PFSK-1 (cell line): ENCODE data around the gene KCNMA1.

Source experiments
- FOXP2 ChIP-seq: optimal IDR thresholded peaks from 2 replicates; pipeline ENCODE3; 2011; ENCODE audit warnings: borderline replicate concordance, control low read depth, inconsistent platforms; ENCODE audit not compliant: insufficient read depth; ENCODE audit errors: extremely low read length, extremely low read depth
- POLR2AphosphoS5 ChIP-seq: IDR thresholded peaks from 2 replicates; pipeline ENCODE4 v1.6.1; 2012; ENCODE audit warnings: low read depth, mild to moderate bottlenecking, control low read depth, low read length, moderate library complexity
- SIN3A ChIP-seq: IDR thresholded peaks from 2 replicates; pipeline ENCODE4 v1.6.1; 2012; ENCODE audit warnings: mild to moderate bottlenecking, low read length, moderate library complexity, borderline replicate concordance; ENCODE audit not compliant: insufficient read depth
- TAF1 ChIP-seq: IDR thresholded peaks from 2 replicates; pipeline ENCODE4 v1.6.1; 2012; ENCODE audit warnings: low read length, control low read depth, borderline replicate concordance; ENCODE audit not compliant: insufficient read depth
- TF ChIP-seq, protein P1 (sequence below), 2 experiments: IDR thresholded peaks; 2 replicates each; pipeline versions ENCODE4 v1.6.1 to v1.8.0; 2011 to 2012; ENCODE audit warnings: low read depth in 2 of 2, low read length in 2 of 2, control low read depth in 1 of 2, inconsistent platforms in 1 of 2, mild to moderate bottlenecking in 1 of 2, moderate library complexity in 1 of 2; ENCODE audit not compliant: insufficient read depth in 1 of 2

KCNMA1 gene

DNA sequence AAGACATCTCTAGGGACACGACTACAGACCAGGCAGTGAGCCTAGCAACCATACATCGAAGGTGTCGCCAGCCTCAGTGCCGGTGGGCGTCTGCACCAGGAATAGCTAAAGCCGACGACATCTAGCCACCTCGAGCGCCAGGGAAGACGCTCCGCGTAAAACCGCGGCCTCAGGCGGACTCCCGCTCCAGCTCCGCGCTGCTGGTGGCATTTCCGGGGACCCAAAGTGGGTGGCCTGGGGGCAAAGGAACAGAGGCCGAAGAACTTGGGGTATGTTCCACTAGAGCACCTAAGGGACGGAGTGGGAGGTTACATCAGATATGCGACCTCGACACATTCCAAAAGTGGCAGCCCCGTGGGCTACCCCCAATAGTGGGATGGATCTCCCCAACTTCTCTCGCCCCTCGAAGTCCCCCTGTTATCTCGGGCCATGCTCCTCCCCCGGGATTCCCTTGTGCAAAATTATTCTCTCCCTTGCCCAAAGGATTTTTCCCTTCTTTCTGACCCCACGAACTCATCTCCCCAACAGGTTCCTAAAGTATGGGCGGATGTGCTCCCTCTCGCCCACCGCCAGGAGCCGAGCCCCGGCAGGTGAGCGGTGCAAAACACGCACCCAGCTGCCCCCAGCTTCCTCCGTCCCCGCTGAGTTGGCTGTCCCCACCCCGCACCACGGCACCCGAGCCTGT is 1.2 kb downstream of the KCNMA1 start:
- TF ChIP-seq POLR2AphosphoS5 (no peak), TAF1 (no peak), SIN3A (no peak), FOXP2 (no peak)
- TF ChIP-seq, protein P1, sequence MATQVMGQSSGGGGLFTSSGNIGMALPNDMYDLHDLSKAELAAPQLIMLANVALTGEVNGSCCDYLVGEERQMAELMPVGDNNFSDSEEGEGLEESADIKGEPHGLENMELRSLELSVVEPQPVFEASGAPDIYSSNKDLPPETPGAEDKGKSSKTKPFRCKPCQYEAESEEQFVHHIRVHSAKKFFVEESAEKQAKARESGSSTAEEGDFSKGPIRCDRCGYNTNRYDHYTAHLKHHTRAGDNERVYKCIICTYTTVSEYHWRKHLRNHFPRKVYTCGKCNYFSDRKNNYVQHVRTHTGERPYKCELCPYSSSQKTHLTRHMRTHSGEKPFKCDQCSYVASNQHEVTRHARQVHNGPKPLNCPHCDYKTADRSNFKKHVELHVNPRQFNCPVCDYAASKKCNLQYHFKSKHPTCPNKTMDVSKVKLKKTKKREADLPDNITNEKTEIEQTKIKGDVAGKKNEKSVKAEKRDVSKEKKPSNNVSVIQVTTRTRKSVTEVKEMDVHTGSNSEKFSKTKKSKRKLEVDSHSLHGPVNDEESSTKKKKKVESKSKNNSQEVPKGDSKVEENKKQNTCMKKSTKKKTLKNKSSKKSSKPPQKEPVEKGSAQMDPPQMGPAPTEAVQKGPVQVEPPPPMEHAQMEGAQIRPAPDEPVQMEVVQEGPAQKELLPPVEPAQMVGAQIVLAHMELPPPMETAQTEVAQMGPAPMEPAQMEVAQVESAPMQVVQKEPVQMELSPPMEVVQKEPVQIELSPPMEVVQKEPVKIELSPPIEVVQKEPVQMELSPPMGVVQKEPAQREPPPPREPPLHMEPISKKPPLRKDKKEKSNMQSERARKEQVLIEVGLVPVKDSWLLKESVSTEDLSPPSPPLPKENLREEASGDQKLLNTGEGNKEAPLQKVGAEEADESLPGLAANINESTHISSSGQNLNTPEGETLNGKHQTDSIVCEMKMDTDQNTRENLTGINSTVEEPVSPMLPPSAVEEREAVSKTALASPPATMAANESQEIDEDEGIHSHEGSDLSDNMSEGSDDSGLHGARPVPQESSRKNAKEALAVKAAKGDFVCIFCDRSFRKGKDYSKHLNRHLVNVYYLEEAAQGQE (IDR thresholded peaks at IDR 0.05; ENCODE audit: insufficient read depth in 1 of 2, low read depth in 2 of 2, low read length in 2 of 2) = no peak

DNA sequence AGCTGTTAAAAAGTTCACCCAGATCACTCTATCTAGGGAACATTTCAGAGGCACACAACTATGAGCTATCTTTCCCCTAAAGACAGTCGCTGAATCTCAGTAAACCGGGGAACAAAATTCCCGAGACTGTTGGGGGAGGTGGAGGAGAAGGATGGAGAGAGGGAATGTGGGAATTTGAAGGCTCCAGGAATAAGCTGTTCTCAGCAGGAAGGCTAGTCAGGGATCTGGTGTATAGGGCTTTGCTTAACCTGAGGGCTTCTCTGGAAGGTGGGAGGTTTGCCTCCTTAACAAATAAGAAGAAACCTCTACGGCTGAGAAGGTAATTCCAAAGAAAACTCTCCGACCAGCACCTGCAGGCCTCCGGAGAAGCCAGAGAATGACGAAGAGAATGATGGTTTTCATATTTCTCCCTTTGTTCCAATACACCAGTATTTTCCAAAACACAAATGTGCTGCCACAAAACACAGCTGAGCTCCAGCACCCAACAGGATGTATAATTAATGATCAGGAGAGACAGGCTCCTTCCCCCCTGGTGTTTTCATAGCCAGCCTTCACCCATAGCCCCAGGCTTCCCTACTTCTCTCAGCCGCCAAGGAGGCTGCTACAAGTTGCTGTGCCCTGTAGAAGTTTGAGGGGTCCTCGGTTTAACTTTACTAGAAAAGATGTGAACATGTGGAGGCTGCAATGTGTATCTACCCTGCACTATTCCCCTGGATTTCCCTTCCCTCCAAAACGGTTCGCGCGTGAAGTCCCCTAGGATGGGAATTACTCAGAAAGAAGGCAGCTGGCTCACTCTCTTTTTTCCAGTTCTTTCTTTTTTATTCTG is 2.0 kb downstream of the KCNMA1 start:
- no peak for TF ChIP-seq FOXP2
- TF ChIP-seq POLR2AphosphoS5 = no peak
- TF ChIP-seq SIN3A = no peak
- TF ChIP-seq, protein P1 (IDR thresholded peaks at IDR 0.05; ENCODE audit: insufficient read depth in 1 of 2, low read depth in 2 of 2, low read length in 2 of 2) = no peak
- no peak for TF ChIP-seq TAF1

DNA sequence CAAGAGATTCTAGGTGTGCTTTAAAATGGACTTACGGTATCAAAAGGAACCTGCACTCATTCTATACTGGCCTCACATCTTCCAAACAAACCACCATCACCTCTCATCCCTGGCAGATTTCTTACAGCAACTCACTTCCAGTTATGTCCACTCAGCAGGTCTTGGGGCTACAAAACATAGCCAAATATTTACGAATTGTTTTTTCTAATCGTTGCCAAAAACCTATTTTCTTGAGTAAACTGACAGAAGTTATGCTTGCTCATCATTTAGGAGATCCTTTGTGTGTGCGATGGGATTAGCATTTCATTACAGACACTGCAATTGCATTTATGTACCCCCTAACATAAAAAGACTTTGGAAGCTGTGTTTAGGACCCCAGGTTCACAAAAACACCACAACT is 2.7 kb downstream of the KCNMA1 start:
- no peak for TF ChIP-seq FOXP2
- TF ChIP-seq, protein P1 (IDR thresholded peaks at IDR 0.05; ENCODE audit: insufficient read depth in 1 of 2, low read depth in 2 of 2, low read length in 2 of 2) = no peak
- TF ChIP-seq TAF1 = no peak
- no peak for TF ChIP-seq POLR2AphosphoS5
- TF ChIP-seq SIN3A = no peak

DNA sequence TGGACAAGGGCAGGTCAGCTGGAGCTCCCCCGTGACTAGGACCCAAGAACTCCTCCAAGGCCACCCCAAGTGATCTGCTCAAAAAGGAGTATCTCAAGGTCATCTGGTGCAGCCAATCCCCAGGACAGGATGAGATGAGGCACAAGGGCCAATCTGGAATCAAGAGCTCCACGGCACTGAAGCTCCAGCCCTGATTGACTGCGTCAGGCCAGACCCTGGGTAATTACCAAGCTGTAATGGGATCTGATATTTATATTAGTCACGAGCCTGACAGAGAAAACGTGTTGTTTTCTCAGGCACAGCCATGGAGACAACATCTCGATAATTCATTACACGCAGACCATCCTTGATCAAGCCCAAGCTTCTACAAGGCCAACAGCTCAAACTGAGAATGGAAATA is 4.2 kb downstream of the KCNMA1 start:
- no peak for TF ChIP-seq FOXP2
- TF ChIP-seq POLR2AphosphoS5 = peak; percentile 30; the same call in 1 of the 2 replicates
- TF ChIP-seq, protein P1 (IDR thresholded peaks at IDR 0.05; ENCODE audit: insufficient read depth in 1 of 2, low read depth in 2 of 2, low read length in 2 of 2) = no peak
- 0 out of 2 replicates have a peak, but pooled peaks have one; percentile 28 for TF ChIP-seq SIN3A
